Measurements from ENCODE around the gene KL.

Gene KL

DNA sequence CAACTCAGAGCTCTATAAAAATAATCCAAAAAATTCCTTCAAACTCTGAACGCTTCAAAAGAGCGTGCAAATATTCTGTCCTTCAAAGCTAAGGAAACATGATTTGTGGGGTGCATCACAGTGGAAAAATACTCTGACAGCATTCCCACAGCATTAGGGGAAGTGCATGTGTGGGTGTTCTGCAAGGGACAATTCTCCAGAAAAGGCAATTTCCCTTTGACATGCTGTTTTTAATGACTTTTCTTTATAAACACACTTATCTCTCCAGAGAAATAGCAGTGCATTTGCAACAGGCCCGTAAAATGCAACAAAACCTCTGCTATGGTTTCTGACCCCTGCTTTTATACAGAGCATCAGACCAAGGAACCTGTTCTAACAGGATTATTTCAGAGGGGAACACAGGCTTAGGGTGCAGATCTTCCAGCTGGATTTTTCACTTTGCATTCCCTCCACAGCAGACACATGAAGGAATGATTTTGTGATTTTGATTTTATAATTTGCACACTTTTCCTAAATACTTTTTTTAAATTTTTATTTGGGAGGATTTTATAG, 42.6 kb downstream of the KL start:
- H3K4me3 ChIP-seq (replicated peaks; ENCODE audit: insufficient read depth, low read length), result no peak overlapping the region
- TF ChIP-seq REST (IDR thresholded peaks at IDR 0.05; ENCODE audit: insufficient replicate concordance, low read depth) (no peak), SPI1 (IDR thresholded peaks at IDR 0.05; ENCODE audit: borderline replicate concordance, low read depth) (no peak), GABPA (IDR thresholded peaks at IDR 0.05; ENCODE audit: low read depth) (no peak), POLR2AphosphoS5 (IDR thresholded peaks at IDR 0.05; ENCODE audit: low read depth) (no peak)
- TF ChIP-seq, protein P1, sequence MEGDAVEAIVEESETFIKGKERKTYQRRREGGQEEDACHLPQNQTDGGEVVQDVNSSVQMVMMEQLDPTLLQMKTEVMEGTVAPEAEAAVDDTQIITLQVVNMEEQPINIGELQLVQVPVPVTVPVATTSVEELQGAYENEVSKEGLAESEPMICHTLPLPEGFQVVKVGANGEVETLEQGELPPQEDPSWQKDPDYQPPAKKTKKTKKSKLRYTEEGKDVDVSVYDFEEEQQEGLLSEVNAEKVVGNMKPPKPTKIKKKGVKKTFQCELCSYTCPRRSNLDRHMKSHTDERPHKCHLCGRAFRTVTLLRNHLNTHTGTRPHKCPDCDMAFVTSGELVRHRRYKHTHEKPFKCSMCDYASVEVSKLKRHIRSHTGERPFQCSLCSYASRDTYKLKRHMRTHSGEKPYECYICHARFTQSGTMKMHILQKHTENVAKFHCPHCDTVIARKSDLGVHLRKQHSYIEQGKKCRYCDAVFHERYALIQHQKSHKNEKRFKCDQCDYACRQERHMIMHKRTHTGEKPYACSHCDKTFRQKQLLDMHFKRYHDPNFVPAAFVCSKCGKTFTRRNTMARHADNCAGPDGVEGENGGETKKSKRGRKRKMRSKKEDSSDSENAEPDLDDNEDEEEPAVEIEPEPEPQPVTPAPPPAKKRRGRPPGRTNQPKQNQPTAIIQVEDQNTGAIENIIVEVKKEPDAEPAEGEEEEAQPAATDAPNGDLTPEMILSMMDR (IDR thresholded peaks at IDR 0.05; ENCODE audit: insufficient read depth, low read length), result no peak
- DNase-seq (ENCODE audit: low read depth in 1 of 2, low spot score in 1 of 2), result no peak
- no peaks in the 10 kb centered on the region for H3K27me3 ChIP-seq (ENCODE audit: insufficient read depth, poor library complexity, severe bottlenecking)
- H3K27ac ChIP-seq (replicated peaks), result no peak overlapping the region

DNA sequence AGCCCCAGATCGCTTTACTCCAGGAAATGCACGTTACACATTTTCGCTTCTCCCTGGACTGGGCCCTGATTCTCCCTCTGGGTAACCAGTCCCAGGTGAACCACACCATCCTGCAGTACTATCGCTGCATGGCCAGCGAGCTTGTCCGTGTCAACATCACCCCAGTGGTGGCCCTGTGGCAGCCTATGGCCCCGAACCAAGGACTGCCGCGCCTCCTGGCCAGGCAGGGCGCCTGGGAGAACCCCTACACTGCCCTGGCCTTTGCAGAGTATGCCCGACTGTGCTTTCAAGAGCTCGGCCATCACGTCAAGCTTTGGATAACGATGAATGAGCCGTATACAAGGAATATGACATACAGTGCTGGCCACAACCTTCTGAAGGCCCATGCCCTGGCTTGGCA, 44.6 kb downstream of the KL start:
- Histone ChIP-seq H3K4me3 (replicated peaks; ENCODE audit: insufficient read depth, low read length) (no peak overlapping the region), H3K27me3 (ENCODE audit: insufficient read depth, poor library complexity, severe bottlenecking) (no peaks in the 10 kb centered on the region), H3K27ac (replicated peaks) (no peak overlapping the region)
- TF ChIP-seq GABPA (IDR thresholded peaks at IDR 0.05; ENCODE audit: low read depth) (no peak), POLR2AphosphoS5 (IDR thresholded peaks at IDR 0.05; ENCODE audit: low read depth) (no peak), REST (IDR thresholded peaks at IDR 0.05; ENCODE audit: insufficient replicate concordance, low read depth) (no peak), SPI1 (IDR thresholded peaks at IDR 0.05; ENCODE audit: borderline replicate concordance, low read depth) (no peak)
- TF ChIP-seq, protein P1 (IDR thresholded peaks at IDR 0.05; ENCODE audit: insufficient read depth, low read length), result no peak
- no peak for DNase-seq (ENCODE audit: low read depth in 1 of 2, low spot score in 1 of 2)

GRCh38 chr13:33066329-33066728, 50.1 kb downstream of the KL start:
- no peak overlapping the region for H3K27ac ChIP-seq (replicated peaks)
- TF ChIP-seq GABPA (IDR thresholded peaks at IDR 0.05; ENCODE audit: low read depth), result no peak
- no peak for TF ChIP-seq REST (IDR thresholded peaks at IDR 0.05; ENCODE audit: insufficient replicate concordance, low read depth)
- TF ChIP-seq SPI1 (IDR thresholded peaks at IDR 0.05; ENCODE audit: borderline replicate concordance, low read depth), result no peak
- TF ChIP-seq, protein P1 (IDR thresholded peaks at IDR 0.05; ENCODE audit: insufficient read depth, low read length), result no peak
- TF ChIP-seq POLR2AphosphoS5 (IDR thresholded peaks at IDR 0.05; ENCODE audit: low read depth), result no peak
- DNase-seq (ENCODE audit: low read depth in 1 of 2, low spot score in 1 of 2), result no peak
- no peak overlapping the region for H3K4me3 ChIP-seq (replicated peaks; ENCODE audit: insufficient read depth, low read length)
- no peaks in the 10 kb centered on the region for H3K27me3 ChIP-seq (ENCODE audit: insufficient read depth, poor library complexity, severe bottlenecking)

All from HL-60 (cell line).